Neural crest cell (in vitro differentiated cells): ENCODE measurements around the gene LAIR1. TPM values are rescaled to one million over a fixed set of nuclear protein-coding genes. Genes with fewer than 3 reads are reported as not detected.
A peak's percentile ranks its signal among the peaks of the same experiment; 100 is the strongest.
"Not testable (repeated sequence)": the region's sequence is repeated elsewhere in the genome, so short reads cannot be mapped to it uniquely, and the experiment has no call there.

Source experiments
- DNase-seq: peaks from one replicate; pipeline ENCODE4 v3.0.0; 2021; ENCODE audit warnings: low read depth, mixed read lengths, low spot score
- H3K27ac Mint-ChIP-seq: one replicate; pipeline ENCODE4 v1.8.0; 2021; ENCODE audit warnings: mild to moderate bottlenecking, mixed read lengths; ENCODE audit not compliant: unreplicated experiment
- H3K27me3 Mint-ChIP-seq: 2 replicates; pipeline ENCODE4 v1.8.0; 2021; ENCODE audit warnings: low read depth, mild to moderate bottlenecking, mixed read lengths
- H3K36me3 Mint-ChIP-seq: 2 replicates; pipeline ENCODE4 v1.8.0; 2021; ENCODE audit warnings: low read depth, mild to moderate bottlenecking, mixed read lengths
- H3K4me1 Mint-ChIP-seq: 2 replicates; pipeline ENCODE4 v1.8.0; 2021; ENCODE audit warnings: mixed read lengths
- H3K4me3 Mint-ChIP-seq: one replicate; pipeline ENCODE4 v1.8.0; 2021; ENCODE audit warnings: mild to moderate bottlenecking, mixed read lengths
- H3K9me3 Mint-ChIP-seq: 2 replicates; pipeline ENCODE4 v1.8.0; 2021; ENCODE audit warnings: mixed read lengths
- CTCF ChIP-seq: fragments of 200-600 bp; sonication (generic); conservative IDR thresholded peaks from 2 replicates; pipeline ENCODE4 v1.5.0; 2021; ENCODE audit warnings: antibody characterized with exemption, mild to moderate bottlenecking
- total RNA-seq: library from RNA; stranded (reverse); gene quantifications from 2 replicates; pipeline ENCODE4 v1.2.1, GENCODE V29; 2021

Gene LAIR1
- total RNA-seq, 1 donor from 2014 or later = not detected

GRCh38 chr19:54366811-54367210, 2.1 kb upstream of the LAIR1 start:
- no peaks in the 10 kb centered on the region for H3K36me3 Mint-ChIP-seq
- no peaks in the 10 kb centered on the region for H3K9me3 Mint-ChIP-seq
- H3K27ac Mint-ChIP-seq = no peak overlapping the region
- TF ChIP-seq CTCF = no peak
- peaks cover 22% of the 10 kb centered on the region for H3K27me3 Mint-ChIP-seq
- no peak overlapping the region for H3K4me3 Mint-ChIP-seq
- no peaks in the 10 kb centered on the region for H3K4me1 Mint-ChIP-seq
- DNase-seq = no peak

- H3K4me1 Mint-ChIP-seq, H3K36me3 Mint-ChIP-seq, DNase-seq, H3K27ac Mint-ChIP-seq, H3K4me3 Mint-ChIP-seq, H3K9me3 Mint-ChIP-seq: not testable (repeated sequence)
- peaks cover 18% of the 10 kb centered on the region for H3K27me3 Mint-ChIP-seq
Observed at GRCh38 chr19:54365798-54366197, 1.1 kb upstream of the LAIR1 start.

DNA sequence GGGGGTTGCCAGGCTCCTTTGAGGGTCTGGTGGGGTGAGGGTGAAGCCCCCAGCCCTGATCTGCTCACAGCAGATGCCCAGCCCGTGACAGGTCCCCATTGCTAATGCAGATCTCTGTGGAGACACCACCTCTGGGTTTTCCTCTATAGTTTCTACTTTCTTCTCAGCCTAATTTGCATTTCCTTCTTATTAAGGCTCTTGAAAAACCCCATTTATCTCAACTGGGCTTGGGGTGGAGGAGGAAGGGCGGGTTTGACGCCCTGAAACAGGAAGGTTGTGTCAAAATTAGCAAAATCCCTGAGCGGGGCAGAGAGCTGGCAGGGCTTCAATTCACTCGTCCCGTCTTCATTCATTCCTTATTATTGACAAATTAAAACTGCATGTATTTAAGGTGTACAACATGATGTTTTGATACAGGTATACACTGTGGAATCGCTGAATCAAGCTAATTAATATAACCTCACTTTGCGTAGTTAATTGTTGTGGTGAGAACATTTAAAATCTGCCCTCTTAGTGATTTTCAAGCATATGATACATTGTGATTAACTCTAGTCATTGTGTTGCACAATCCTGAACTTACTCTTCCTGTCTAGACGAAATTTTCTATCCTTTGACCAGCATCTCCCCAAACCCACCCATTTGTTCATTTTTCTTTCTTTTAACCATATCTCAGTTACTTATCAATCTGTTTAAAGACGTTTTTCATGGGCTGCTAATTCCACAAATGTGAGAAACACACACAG, 2.9 kb downstream of the LAIR1 start:
- not testable (repeated sequence) for H3K27ac Mint-ChIP-seq, H3K4me3 Mint-ChIP-seq, H3K9me3 Mint-ChIP-seq, H3K36me3 Mint-ChIP-seq, H3K4me1 Mint-ChIP-seq, DNase-seq, H3K27me3 Mint-ChIP-seq

GRCh38 chr19:54359149-54359820, 5.4 kb downstream of the LAIR1 start:
- peak; percentile 18 for DNase-seq
- not testable (repeated sequence) for H3K4me3 Mint-ChIP-seq, H3K27me3 Mint-ChIP-seq, H3K27ac Mint-ChIP-seq, H3K36me3 Mint-ChIP-seq, H3K4me1 Mint-ChIP-seq, H3K9me3 Mint-ChIP-seq
- peak; percentile 41 for TF ChIP-seq CTCF

GRCh38 chr19:54357381-54357780, 7.3 kb downstream of the LAIR1 start:
- Mint-ChIP-seq H3K27me3 (peaks cover 8% of the 10 kb centered on the region), H3K27ac (no peak overlapping the region), H3K36me3 (no peaks in the 10 kb centered on the region), H3K4me3 (no peak overlapping the region), H3K4me1 (no peaks in the 10 kb centered on the region), H3K9me3 (no peaks in the 10 kb centered on the region)
- no peak for TF ChIP-seq CTCF
- no peak for DNase-seq

DNA sequence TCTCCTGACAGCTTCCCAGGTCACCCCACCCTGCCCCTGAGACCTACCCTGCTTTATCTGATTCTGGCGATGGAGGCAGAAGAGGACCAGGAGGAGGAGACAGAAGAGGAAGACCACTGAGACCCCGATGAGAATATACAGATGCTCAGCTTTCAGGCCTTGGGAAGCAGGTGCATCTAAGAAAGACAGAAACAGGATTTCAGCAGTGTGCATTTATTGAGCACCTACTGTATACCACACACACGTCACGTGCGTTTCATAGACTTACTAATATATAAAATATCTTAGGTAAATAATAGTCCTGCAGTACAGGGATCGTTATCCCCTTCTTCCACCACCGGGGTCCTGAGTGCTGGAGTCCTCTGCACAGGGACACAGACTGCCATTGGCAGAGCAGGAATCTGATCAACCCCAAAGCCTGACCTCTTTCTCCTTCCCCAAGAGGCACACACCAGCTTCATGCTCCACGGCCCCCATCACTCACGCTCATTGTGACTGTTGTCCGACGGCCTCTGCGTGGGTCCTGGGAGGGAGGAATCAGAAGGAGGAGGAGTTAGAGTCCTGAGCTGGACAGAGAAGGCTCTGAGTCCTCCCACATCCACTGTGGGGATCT, 8.2 kb downstream of the LAIR1 start:
- TF ChIP-seq CTCF = no peak
- no peak overlapping the region for H3K27ac Mint-ChIP-seq
- no peaks in the 10 kb centered on the region for H3K36me3 Mint-ChIP-seq
- no peak overlapping the region for H3K4me3 Mint-ChIP-seq
- DNase-seq = no peak
- no peaks in the 10 kb centered on the region for H3K9me3 Mint-ChIP-seq
- H3K27me3 Mint-ChIP-seq = peaks cover 14% of the 10 kb centered on the region
- H3K4me1 Mint-ChIP-seq = no peaks in the 10 kb centered on the region
